GM10248 (cell line): ENCODE measurements around the gene RAB27A.
"Not testable (repeated sequence)": the region's sequence is repeated elsewhere in the genome, so short reads cannot be mapped to it uniquely, and the experiment has no call there.

Experiments used
- CTCF ChIA-PET: fragments of 300-600 bp; sonication (Branson Sonifier 250); formaldehyde crosslinking; extraction: SDS; loops from one replicate; lab custom pipeline; 2021; ENCODE audit warnings: antibody characterized with exemption; lab: Yijun Ruan, JAX
- POLR2A ChIA-PET: fragments of 350-650 bp; sonication (Branson Sonifier 250); formaldehyde crosslinking; extraction: SDS; loops from one replicate; lab custom pipeline; 2020; ENCODE audit warnings: antibody characterized with exemption; lab: Yijun Ruan, JAX
- DNase-seq: peaks from one replicate; pipeline ENCODE4 v3.0.0; 2012; ENCODE audit errors: extremely low spot score
- TF ChIP-seq, protein P1 (sequence below): IDR thresholded peaks from 2 replicates; pipeline ENCODE4 v1.5.1; 2012; ENCODE audit warnings: mild to moderate bottlenecking, low read depth; ENCODE audit errors: extremely low read depth, missing control alignments, control extremely low read depth

Gene RAB27A

DNA sequence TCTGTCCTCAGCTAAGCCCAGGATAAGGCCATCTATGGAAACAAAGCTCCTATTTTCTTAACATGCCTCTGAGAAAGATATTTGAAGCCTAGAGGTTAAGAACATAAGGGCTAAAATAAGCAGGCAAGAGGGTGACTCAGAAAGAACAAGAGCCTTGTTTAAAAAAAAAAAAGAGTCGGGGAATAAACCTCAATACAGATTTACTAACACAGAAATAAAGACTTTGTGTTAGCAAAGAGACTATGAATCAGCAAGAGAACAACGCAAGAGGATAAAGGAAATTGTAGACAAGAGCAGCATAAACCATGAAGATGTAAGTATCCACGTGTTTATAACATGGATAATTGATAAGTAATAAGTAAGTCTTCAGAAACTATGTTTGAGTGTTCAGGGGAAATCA lies 36.0 kb downstream of the RAB27A start:
- POLR2A ChIA-PET, result no interaction called here
- no peak for DNase-seq
- TF ChIP-seq, protein P1, sequence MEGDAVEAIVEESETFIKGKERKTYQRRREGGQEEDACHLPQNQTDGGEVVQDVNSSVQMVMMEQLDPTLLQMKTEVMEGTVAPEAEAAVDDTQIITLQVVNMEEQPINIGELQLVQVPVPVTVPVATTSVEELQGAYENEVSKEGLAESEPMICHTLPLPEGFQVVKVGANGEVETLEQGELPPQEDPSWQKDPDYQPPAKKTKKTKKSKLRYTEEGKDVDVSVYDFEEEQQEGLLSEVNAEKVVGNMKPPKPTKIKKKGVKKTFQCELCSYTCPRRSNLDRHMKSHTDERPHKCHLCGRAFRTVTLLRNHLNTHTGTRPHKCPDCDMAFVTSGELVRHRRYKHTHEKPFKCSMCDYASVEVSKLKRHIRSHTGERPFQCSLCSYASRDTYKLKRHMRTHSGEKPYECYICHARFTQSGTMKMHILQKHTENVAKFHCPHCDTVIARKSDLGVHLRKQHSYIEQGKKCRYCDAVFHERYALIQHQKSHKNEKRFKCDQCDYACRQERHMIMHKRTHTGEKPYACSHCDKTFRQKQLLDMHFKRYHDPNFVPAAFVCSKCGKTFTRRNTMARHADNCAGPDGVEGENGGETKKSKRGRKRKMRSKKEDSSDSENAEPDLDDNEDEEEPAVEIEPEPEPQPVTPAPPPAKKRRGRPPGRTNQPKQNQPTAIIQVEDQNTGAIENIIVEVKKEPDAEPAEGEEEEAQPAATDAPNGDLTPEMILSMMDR, result no peak
- CTCF ChIA-PET, result interaction anchor here (0.6 kb wide), 1 partner anchor 37 kb away, joined by 3 read pairs; no protein-coding TSS in a partner anchor

GRCh38 chr15:55252201-55252600 lies 37.4 kb downstream of the RAB27A start:
- DNase-seq, POLR2A ChIA-PET: not testable (repeated sequence)
- CTCF ChIA-PET, result interaction anchor here (1.2 to 2.3 kb wide), 5 partner anchors 12 to 39 kb away, joined by 3 to 5 read pairs (median 4); no protein-coding TSS in a partner anchor

DNA sequence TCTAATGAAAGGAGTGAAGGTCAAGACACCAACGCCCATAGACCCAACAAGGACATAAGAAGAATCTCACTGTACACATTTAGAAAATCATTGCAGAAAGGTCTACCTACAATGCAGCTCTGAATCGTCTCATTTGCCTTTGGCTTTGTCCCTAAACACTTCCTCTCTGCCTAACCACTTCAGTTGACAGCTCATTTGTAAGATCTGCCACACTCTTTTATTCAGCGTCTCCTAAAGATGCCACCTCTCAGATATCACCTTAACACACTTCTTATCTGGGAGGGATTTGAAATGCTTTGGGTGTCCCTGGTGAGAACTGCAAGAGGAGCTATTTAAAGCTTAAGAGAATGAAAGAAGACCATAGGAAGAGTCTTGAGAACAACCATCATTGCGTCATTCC lies 38.7 kb downstream of the RAB27A start:
- no peak for DNase-seq
- TF ChIP-seq, protein P1, result no peak
- ChIA-PET CTCF (interaction anchor here (1.0 to 2.3 kb wide), 5 partner anchors 13 to 40 kb away, joined by 3 to 6 read pairs (median 4); no protein-coding TSS in a partner anchor), POLR2A (no interaction called here)

GRCh38 chr15:55250392-55250791 lies 39.2 kb downstream of the RAB27A start:
- CTCF ChIA-PET, result interaction anchor here (1.2 to 2.3 kb wide), 3 partner anchors 12 to 41 kb away, joined by 3 to 6 read pairs (median 5); no protein-coding TSS in a partner anchor
- TF ChIP-seq, protein P1, result no peak
- POLR2A ChIA-PET, result no interaction called here
- no peak for DNase-seq

GRCh38 chr15:55249885-55250284 lies 39.7 kb downstream of the RAB27A start:
- POLR2A ChIA-PET, DNase-seq: not testable (repeated sequence)
- CTCF ChIA-PET, result interaction anchor here (1.2 to 2.3 kb wide), 3 partner anchors 12 to 41 kb away, joined by 3 to 6 read pairs (median 5); no protein-coding TSS in a partner anchor

DNA sequence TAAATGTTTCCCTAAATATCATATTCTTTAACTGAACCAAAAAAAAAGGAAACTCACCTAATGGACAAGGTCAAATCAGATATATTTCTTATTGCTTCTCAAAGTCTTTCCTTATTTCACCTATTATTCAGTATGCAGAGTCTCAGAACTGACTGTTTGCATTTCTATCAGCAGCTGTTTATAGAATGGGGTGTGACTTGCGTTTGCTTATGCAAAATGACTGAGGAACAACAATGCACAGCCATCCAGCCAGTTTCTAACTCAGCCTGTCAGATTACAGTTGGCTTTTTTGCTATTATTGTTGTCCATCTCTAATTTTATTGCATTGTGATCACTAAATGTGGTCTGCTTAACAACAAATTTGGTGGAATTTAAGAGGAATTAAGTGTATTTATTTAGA lies 40.7 kb downstream of the RAB27A start:
- TF ChIP-seq, protein P1, result no peak
- DNase-seq, result no peak
- ChIA-PET POLR2A (no interaction called here), CTCF (interaction anchor here (0.7 to 1.5 kb wide), 3 partner anchors 12 to 22 kb away, joined by 3 to 4 read pairs (median 4); no protein-coding TSS in a partner anchor)

DNA sequence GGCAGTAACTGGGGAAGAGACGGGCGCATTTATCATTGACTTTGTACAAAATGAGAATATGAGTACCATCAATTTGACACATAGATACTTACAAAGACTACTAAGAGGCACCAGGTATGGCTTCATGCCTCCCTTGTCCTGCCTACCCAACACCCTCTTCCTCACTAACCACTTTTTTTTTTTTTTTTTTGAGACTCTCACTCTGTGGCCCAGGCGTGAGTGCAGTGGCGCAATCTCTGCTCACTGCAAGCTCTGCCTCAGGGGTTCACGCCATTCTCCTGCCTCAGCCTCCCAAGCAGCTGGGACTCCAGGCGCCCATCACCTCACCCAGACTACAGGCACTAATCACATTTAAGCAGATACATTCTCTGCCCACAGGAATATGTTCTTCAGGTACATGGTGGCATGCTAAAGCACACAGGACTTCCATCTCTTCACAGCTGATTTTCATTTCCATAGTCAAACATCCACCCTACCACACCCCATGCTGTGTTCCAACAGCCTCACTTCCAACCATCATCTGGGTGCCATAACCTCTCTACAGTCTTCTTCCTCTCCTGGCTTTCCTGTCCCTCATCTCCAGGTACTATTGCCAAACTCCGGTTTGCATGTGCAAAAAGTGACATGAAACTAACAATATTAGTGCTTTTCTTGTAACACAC lies 41.7 kb downstream of the RAB27A start:
- TF ChIP-seq, protein P1, result no peak
- DNase-seq, result no peak
- CTCF ChIA-PET, result interaction anchor here (1.3 to 1.5 kb wide), 2 partner anchors 11 to 23 kb away, joined by 4 read pairs; no protein-coding TSS in a partner anchor
- POLR2A ChIA-PET, result no interaction called here
